Mononuclear cell (primary cell): ENCODE data around the gene GFI1B. TPM values are rescaled to one million over a fixed set of nuclear protein-coding genes. Genes with fewer than 3 reads are reported as not detected.
"Not testable (repeated sequence)": the region's sequence is repeated elsewhere in the genome, so short reads cannot be mapped to it uniquely, and the experiment has no call there.

Experiments used
- H3K27me3 ChIP-seq: 2 replicates; pipeline ENCODE4 v1.6.0; 2011; ENCODE audit warnings: low read length, control low read depth; ENCODE audit not compliant: insufficient read depth
- H3K4me1 ChIP-seq: 2 replicates; pipeline ENCODE4 v1.5.1; 2011; ENCODE audit warnings: mild to moderate bottlenecking, low read length, control low read depth; ENCODE audit not compliant: insufficient read depth
- H3K4me3 ChIP-seq: 2 replicates; pipeline ENCODE4 v1.5.1; 2011; ENCODE audit warnings: mild to moderate bottlenecking, low read length, moderate library complexity
- H3K9me3 ChIP-seq: 2 replicates; pipeline ENCODE4 v1.5.1; 2011; ENCODE audit warnings: low read depth, mild to moderate bottlenecking, control low read depth, low read length
- total RNA-seq: library from RNA; depleted of rRNA; stranded (reverse); fragments of >200 nt; gene quantifications from one replicate; pipeline ENCODE4 v1.2.3, GENCODE V29; 2012

Gene GFI1B
- total RNA-seq, 1 donor = 13.6 TPM

- Histone ChIP-seq H3K9me3 (no peaks in the 10 kb centered on the region), H3K4me3 (no peak overlapping the region), H3K27me3 (peaks cover 23% of the 10 kb centered on the region), H3K4me1 (peaks cover 14% of the 10 kb centered on the region)
These were observed 5.2 kb downstream of the GFI1B start for GRCh38 chr9:132983491-132984201.

GRCh38 chr9:132984202-132985070, 5.9 kb downstream of the GFI1B start:
- peaks cover 15% of the 10 kb centered on the region for H3K27me3 ChIP-seq
- H3K9me3 ChIP-seq = no peaks in the 10 kb centered on the region
- H3K4me1 ChIP-seq = peaks cover 10% of the 10 kb centered on the region
- no peak overlapping the region for H3K4me3 ChIP-seq

GRCh38 chr9:132985071-132985350, 6.5 kb downstream of the GFI1B start:
- H3K4me3 ChIP-seq = no peak overlapping the region
- H3K4me1 ChIP-seq = peaks cover 10% of the 10 kb centered on the region
- H3K9me3 ChIP-seq = no peaks in the 10 kb centered on the region
- peaks cover 9% of the 10 kb centered on the region for H3K27me3 ChIP-seq

GRCh38 chr9:132985489-132985888, 7.0 kb downstream of the GFI1B start:
- peaks cover 4% of the 10 kb centered on the region for H3K27me3 ChIP-seq
- no peak overlapping the region for H3K4me3 ChIP-seq
- H3K9me3 ChIP-seq = no peaks in the 10 kb centered on the region
- H3K4me1 ChIP-seq = peaks cover 10% of the 10 kb centered on the region

- Histone ChIP-seq H3K9me3 (no peaks in the 10 kb centered on the region), H3K4me1 (peaks cover 13% of the 10 kb centered on the region), H3K27me3 (no peaks in the 10 kb centered on the region), H3K4me3 (no peak overlapping the region)
These were observed 7.6 kb downstream of the GFI1B start for GRCh38 chr9:132986114-132986513.

GRCh38 chr9:132986640-132987620, 8.4 kb downstream of the GFI1B start:
- H3K4me3 ChIP-seq = no peak overlapping the region
- no peaks in the 10 kb centered on the region for H3K9me3 ChIP-seq
- H3K4me1 ChIP-seq = peaks cover 20% of the 10 kb centered on the region
- H3K27me3 ChIP-seq = peaks cover 2% of the 10 kb centered on the region

- no peaks in the 10 kb centered on the region for H3K9me3 ChIP-seq
- H3K4me3 ChIP-seq = no peak overlapping the region
- H3K27me3 ChIP-seq = peaks cover 3% of the 10 kb centered on the region
- peaks cover 16% of the 10 kb centered on the region for H3K4me1 ChIP-seq
These were observed 9.9 kb downstream of the GFI1B start for GRCh38 chr9:132988244-132989013.

GRCh38 chr9:132989014-132989310, 10.5 kb downstream of the GFI1B start:
- Histone ChIP-seq H3K4me1 (peaks cover 16% of the 10 kb centered on the region), H3K27me3 (peaks cover 3% of the 10 kb centered on the region), H3K4me3 (no peak overlapping the region), H3K9me3 (no peaks in the 10 kb centered on the region)

- H3K4me1 ChIP-seq = peaks cover 20% of the 10 kb centered on the region
- H3K4me3 ChIP-seq = no peak overlapping the region
- peaks cover 3% of the 10 kb centered on the region for H3K27me3 ChIP-seq
- no peaks in the 10 kb centered on the region for H3K9me3 ChIP-seq
These were observed 11.0 kb downstream of the GFI1B start for GRCh38 chr9:132989414-132989996.

GRCh38 chr9:132989998-132990557, 11.6 kb downstream of the GFI1B start:
- not testable (repeated sequence) for H3K4me3 ChIP-seq, H3K9me3 ChIP-seq, H3K27me3 ChIP-seq
- peaks cover 23% of the 10 kb centered on the region for H3K4me1 ChIP-seq

GRCh38 chr9:132990781-132991180, 12.3 kb downstream of the GFI1B start:
- Histone ChIP-seq H3K4me1 (peaks cover 23% of the 10 kb centered on the region), H3K27me3 (peaks cover 3% of the 10 kb centered on the region), H3K9me3 (no peaks in the 10 kb centered on the region), H3K4me3 (no peak overlapping the region)

GRCh38 chr9:132991351-132992300, 13.1 kb downstream of the GFI1B start:
- peaks cover 3% of the 10 kb centered on the region for H3K27me3 ChIP-seq
- H3K4me3 ChIP-seq = no peak overlapping the region
- no peaks in the 10 kb centered on the region for H3K9me3 ChIP-seq
- peaks cover 23% of the 10 kb centered on the region for H3K4me1 ChIP-seq

GRCh38 chr9:132993511-132993939, 15.0 kb downstream of the GFI1B start:
- Histone ChIP-seq H3K4me3 (no peak overlapping the region), H3K4me1 (peaks cover 23% of the 10 kb centered on the region), H3K9me3 (no peaks in the 10 kb centered on the region), H3K27me3 (peaks cover 3% of the 10 kb centered on the region)
